SK-N-SH treated with all-trans-retinoic acid at 6 μM for 48 hours (cell line): ENCODE results near the gene PRMT5.

ENCODE experiments used
- CSDC2 ChIP-seq: fragments of 250-450 bp; sonication (Bioruptor Pico); IDR thresholded peaks from 2 replicates; pipeline ENCODE4 v1.5.0; 2020; ENCODE audit warnings: mild to moderate bottlenecking, moderate library complexity
- PPARA ChIP-seq: fragments of 250-450 bp; sonication (Bioruptor Pico); IDR thresholded peaks from 2 replicates; pipeline ENCODE4 v1.5.0; 2020; ENCODE audit warnings: mild to moderate bottlenecking, borderline replicate concordance
- RARB ChIP-seq: fragments of 250-450 bp; sonication (Bioruptor Pico); IDR thresholded peaks from 2 replicates; pipeline ENCODE4 v1.8.0; 2021; ENCODE audit warnings: mild to moderate bottlenecking, moderate library complexity
- ZC3H10 ChIP-seq: fragments of 250-450 bp; sonication (Bioruptor Pico); IDR thresholded peaks from 2 replicates; pipeline ENCODE4 v1.5.1; 2021; ENCODE audit warnings: mild to moderate bottlenecking, moderate library complexity
- ZNF70 ChIP-seq: fragments of 450-650 bp; formaldehyde crosslinking; IDR thresholded peaks from 2 replicates; pipeline ENCODE4 v1.5.0; 2020; ENCODE audit warnings: mild to moderate bottlenecking, moderate library complexity
- TF ChIP-seq, protein P1 (sequence below): fragments of 250-450 bp; sonication (Bioruptor Pico); IDR thresholded peaks from 2 replicates; pipeline ENCODE4 v1.5.1; 2020; ENCODE audit warnings: low read depth, mild to moderate bottlenecking, moderate library complexity
- TF ChIP-seq, protein P2 (sequence below): fragments of 250-450 bp; sonication (Bioruptor Pico); IDR thresholded peaks from 2 replicates; pipeline ENCODE4 v1.8.0; 2020; ENCODE audit warnings: mild to moderate bottlenecking, moderate library complexity, borderline replicate concordance

GRCh38 chr14:22928237-22929103, 706 bp downstream of the PRMT5 start:
- TF ChIP-seq PPARA (CRISPR knock-in tag) (no peak), CSDC2 (no peak), ZNF70 (CRISPR knock-in tag) (no peak), ZC3H10 (CRISPR knock-in tag) (no peak), RARB (CRISPR knock-in tag) (no peak)
- TF ChIP-seq, protein P1, sequence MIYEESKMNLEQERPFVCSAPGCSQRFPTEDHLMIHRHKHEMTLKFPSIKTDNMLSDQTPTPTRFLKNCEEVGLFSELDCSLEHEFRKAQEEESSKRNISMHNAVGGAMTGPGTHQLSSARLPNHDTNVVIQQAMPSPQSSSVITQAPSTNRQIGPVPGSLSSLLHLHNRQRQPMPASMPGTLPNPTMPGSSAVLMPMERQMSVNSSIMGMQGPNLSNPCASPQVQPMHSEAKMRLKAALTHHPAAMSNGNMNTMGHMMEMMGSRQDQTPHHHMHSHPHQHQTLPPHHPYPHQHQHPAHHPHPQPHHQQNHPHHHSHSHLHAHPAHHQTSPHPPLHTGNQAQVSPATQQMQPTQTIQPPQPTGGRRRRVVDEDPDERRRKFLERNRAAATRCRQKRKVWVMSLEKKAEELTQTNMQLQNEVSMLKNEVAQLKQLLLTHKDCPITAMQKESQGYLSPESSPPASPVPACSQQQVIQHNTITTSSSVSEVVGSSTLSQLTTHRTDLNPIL (CRISPR knock-in tag): no peak
- TF ChIP-seq, protein P2, sequence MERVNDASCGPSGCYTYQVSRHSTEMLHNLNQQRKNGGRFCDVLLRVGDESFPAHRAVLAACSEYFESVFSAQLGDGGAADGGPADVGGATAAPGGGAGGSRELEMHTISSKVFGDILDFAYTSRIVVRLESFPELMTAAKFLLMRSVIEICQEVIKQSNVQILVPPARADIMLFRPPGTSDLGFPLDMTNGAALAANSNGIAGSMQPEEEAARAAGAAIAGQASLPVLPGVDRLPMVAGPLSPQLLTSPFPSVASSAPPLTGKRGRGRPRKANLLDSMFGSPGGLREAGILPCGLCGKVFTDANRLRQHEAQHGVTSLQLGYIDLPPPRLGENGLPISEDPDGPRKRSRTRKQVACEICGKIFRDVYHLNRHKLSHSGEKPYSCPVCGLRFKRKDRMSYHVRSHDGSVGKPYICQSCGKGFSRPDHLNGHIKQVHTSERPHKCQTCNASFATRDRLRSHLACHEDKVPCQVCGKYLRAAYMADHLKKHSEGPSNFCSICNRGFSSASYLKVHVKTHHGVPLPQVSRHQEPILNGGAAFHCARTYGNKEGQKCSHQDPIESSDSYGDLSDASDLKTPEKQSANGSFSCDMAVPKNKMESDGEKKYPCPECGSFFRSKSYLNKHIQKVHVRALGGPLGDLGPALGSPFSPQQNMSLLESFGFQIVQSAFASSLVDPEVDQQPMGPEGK (CRISPR knock-in tag): no peak
